NCI-H2196 treated with DMSO at 0.1 percent for 48 hours (cell line): ENCODE measurements around the gene LRRIQ4.

Experiments used
- DNase-seq: peaks from one replicate; lab custom pipeline; 2025; ENCODE audit not compliant: unreplicated experiment; lab: John Stamatoyannopoulos, UW

The LRRIQ4 gene

GRCh38 chr3:169809230-169809795 is 3.4 kb upstream of the LRRIQ4 start:
- DNase-seq = no peak

GRCh38 chr3:169811631-169812331 is 889 bp upstream of the LRRIQ4 start:
- peak; percentile 34 for DNase-seq

- no peak for DNase-seq
These were observed 608 bp downstream of the LRRIQ4 start for GRCh38 chr3:169813278-169813677.

- peak; percentile 81 for DNase-seq
These were observed 1.3 kb downstream of the LRRIQ4 start for GRCh38 chr3:169813757-169814517.

DNA sequence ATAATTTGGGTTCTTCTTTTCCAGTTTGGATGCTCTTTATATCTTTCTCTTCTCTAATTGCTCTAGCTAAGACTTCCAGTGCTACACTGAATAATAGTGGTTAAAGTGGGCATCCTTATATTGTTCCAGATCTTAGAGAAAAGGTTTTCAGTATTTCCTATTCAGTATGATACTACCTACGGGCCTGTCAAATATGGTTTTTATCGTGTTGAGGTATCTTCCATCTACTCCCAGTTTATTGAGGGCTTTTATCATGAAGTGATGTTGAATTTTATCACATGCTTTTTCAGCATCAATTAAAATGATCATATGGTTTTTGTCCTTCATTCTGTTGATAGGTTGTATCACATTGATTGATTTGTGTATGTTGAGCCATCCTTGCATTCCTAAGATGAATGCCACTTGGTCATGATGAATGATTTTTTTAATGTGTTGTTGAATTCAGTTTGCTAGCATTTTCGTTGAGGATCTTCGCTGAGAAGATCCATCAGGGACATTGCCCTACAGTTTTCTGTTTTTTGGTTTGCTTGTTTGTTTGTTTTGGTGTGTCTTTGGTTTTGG is 3.0 kb downstream of the LRRIQ4 start:
- no peak for DNase-seq

GRCh38 chr3:169818316-169818715 is 5.6 kb downstream of the LRRIQ4 start:
- no peak for DNase-seq

DNA sequence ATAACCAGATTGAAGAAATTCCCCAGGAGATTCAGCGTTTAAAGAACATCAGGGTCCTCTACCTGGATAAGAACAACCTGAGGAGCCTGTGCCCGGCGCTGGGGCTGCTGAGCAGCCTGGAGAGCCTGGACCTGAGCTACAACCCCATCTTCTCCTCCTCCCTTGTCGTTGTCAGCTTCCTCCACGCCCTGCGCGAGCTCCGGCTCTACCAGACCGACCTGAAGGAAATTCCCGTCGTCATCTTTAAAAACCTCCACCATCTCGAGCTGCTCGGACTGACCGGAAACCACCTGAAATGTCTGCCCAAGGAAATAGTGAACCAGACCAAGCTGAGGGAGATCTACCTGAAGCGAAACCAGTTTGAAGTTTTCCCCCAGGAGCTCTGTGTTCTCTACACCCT is 9.4 kb downstream of the LRRIQ4 start:
- no peak for DNase-seq

GRCh38 chr3:169822540-169822939 is 9.9 kb downstream of the LRRIQ4 start:
- peak; percentile 67 for DNase-seq

DNA sequence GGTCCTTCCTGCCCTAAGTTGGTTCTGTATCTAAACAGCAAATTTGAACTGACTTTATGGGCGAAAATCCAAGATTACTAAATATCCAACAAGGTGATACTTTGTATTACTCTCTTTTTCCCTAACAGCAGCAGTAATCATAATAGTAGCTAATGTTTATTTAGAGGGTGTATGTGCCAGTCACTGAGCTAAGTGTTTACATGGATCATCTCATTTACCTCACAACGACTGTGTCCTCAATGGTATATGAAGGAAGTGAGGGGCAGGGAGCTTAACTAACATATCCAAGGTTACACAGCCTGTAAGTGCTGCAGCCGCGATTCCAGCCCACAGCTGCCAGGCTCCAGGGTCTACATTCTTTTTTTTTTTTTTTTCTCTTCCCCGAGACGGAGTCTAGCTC is 10.3 kb downstream of the LRRIQ4 start:
- DNase-seq = peak; percentile 67

- no peak for DNase-seq
These were observed 12.6 kb downstream of the LRRIQ4 start for GRCh38 chr3:169825316-169825715.

- no peak for DNase-seq
These were observed 15.0 kb downstream of the LRRIQ4 start for GRCh38 chr3:169827712-169828111.

DNA sequence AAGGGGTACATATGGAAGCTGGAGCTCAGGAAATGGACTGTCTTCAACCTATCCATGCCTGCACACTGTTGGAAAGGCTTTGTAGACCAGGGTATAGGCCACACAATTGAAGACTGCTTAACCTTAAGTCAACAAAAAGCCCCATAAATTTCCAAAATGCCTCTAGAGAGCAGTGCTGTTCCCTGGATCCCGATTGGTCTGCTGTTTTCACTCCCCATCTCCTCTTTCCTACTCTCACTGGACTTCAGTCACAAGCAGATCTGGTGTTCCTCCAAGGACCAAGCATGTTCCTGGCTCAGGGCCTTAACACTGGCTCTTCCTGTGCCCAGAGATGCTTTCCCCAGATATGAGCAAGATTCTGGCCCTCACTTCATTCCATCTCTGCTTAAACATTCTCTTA is 22.9 kb downstream of the LRRIQ4 start:
- DNase-seq = no peak

DNA sequence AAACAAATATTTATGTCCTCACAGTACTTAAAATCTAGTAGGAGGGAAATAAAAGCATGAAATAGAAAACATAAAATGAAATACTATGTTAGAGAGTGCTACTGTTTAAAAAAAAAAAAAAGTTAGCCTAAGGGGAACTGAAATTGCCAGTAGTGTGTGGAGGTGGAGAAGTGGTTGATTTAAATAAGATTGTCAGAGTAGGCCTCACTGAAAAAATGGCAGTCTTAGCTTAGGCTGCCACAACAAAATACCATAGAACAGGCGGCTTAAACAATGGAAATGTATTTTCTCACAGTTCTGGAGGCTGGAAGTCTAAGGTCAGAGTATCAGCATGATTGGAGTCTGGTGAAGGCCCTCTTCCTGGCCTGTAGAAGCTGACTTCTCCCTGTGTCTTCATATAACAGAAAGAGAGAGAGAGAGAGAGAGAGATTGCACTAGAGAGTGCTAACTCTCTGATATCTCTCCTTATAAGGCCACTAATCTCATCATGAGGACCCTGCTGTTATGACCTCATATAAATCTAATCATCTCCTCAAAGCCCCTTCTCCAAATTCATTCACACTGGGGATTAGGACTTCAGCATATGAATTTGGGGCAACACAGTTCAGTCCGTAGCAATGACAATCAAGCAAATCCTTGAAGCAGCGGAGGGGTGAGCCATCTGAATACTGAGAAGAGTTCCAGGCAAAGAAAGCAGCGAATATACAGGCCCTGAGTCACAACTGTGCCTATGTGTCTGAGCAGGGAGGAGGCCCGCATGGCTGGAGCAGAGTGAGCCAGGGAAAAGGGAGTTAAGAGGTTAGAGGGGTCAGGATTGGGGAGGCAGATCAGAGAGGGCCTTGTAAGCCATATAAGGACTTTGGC is 23.6 kb downstream of the LRRIQ4 start:
- DNase-seq = no peak

- no peak for DNase-seq
These were observed 24.2 kb downstream of the LRRIQ4 start for GRCh38 chr3:169836942-169837275.

DNA sequence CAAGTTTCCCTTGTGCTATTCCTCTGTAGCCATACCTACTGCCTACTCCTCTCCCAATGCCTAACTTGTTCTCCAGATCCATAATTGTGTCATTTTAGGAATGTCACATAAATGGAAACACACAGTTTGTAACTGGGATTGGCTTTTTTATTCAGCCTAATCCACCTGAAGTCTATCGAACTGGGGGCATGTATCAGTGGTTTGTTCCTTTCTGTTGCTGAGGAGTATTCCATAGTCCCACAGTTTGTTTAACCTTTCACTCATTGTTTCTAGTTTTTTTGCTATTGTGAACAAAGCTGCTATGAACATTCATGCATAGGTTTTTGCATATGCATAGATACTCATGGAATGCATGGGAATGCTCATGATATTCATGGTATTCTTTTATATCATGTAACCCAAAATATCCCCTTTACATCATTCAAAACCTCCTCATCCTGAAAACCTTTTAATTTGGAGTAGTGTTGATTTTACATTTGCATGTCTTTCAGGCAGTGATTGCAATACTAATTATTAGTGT is 25.9 kb downstream of the LRRIQ4 start:
- DNase-seq = no peak

- DNase-seq = no peak
These were observed 28.5 kb downstream of the LRRIQ4 start for GRCh38 chr3:169841171-169841570.

- DNase-seq = no peak
These were observed 30.3 kb downstream of the LRRIQ4 start for GRCh38 chr3:169842960-169843359.

GRCh38 chr3:169846458-169847193 is 34.0 kb downstream of the LRRIQ4 start:
- no peak for DNase-seq

GRCh38 chr3:169847896-169848295 is 35.2 kb downstream of the LRRIQ4 start:
- DNase-seq = peak; percentile 28

GRCh38 chr3:169848741-169849140 is 36.1 kb downstream of the LRRIQ4 start:
- DNase-seq = no peak
